Left hindlimb (tissue), 1 donor: ENCODE data around the gene PDE3A.

Experiments used
- DNase-seq: peaks from one replicate; pipeline ENCODE4 v3.0.0-alpha.2; 2018

The PDE3A gene

DNA sequence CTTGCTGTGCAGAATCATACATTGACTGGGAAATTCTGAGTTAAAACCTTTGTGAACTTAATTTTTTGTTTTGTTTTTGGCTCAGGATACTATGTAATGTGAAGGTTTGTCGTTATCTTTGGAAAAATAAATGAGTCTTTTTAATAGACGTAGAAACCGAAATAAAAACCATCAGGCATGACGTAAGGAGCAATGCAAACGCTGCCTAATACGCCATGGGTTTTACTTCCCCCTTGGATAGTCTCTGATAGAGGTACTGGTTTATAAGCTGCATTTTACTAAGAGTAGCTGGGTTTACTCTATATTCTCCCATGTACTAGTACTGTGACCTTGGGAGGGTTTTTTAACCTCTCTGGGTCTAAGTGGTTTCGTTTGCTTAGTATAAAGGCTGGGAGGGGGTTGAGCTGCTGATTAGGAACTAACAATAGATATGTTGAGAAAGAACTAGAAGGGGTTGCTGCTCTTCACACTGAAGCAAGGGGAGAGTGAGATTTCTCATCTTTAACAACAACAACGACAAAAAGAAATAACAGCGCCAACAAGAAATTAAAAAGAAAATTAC lies 260.0 kb downstream of the PDE3A start:
- DNase-seq: no peak

- no peak for DNase-seq
These were observed 260.7 kb downstream of the PDE3A start for GRCh38 chr12:20628999-20629398.

DNA sequence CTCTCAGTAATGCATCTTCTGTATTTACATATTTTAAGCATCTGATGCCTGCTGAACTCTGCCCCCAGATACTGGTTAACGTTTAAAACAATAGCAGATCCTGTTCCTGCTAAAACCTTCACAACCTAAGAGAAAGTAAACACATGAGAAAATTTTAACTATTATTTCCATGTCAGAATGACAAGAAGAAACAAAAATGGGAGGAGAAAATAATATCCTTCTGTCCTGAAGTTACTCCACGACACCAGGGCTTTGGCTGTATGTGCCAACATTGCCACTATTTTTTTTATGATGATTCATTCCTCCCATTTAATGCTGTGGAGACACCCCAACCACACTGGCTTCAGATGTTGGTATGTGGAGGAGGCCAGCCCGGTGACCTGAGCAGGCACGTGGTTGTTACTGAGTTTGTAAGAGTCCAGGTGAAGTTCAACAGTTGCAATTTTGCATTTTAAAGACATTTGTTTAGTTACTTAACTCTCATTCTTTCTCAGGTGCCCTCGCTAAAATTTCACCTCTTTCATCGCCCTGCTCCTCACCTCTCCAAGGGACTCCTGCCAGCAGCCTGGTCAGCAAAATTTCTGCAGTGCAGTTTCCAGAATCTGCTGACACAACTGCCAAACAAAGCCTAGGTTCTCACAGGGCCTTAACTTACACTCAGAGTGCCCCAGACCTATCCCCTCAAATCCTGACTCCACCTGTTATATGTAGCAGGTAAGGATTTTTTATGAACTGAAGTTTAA lies 261.2 kb downstream of the PDE3A start:
- DNase-seq: no peak

DNA sequence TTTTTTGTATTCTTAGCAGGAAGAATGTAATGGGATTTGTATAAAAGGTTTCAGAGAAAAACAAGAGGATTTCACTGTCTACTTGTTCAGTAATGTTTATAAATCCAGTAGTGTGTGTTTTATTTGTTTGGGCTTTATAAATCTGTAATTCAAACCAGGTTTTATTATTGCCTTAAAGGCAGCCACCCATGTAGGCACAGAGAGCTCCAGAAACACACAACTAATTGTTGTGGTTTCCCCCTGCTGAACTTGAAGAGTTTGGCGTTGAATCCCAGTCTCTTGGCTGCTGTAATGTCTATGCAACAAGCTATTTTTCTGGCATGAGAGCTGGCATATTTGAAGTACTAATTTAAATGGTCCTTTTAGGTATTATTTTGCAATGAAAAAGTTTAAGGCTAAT lies 263.4 kb downstream of the PDE3A start:
- DNase-seq: no peak

DNA sequence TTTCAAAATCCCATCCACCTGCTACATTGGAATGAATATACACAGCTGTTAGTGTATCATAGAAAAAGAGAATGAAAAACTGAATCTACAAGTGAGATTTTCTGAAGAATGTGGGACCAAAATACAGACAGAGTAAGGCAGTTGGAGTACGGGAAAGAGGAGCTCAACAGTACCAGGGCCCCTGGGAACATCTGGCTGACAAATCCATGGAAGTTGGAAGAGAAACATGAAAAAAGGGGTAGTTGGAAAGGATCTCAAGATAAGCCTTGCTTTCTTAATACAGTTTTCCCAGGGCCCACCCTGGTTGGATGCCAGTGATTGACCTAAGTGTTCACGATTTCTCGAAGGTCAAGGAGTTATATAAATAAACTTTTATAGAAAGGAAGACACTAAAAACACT lies 272.8 kb downstream of the PDE3A start:
- DNase-seq: no peak

GRCh38 chr12:20643822-20644221 lies 275.5 kb downstream of the PDE3A start:
- no peak for DNase-seq

- DNase-seq: no peak
These were observed 278.0 kb downstream of the PDE3A start for GRCh38 chr12:20646239-20646827.

DNA sequence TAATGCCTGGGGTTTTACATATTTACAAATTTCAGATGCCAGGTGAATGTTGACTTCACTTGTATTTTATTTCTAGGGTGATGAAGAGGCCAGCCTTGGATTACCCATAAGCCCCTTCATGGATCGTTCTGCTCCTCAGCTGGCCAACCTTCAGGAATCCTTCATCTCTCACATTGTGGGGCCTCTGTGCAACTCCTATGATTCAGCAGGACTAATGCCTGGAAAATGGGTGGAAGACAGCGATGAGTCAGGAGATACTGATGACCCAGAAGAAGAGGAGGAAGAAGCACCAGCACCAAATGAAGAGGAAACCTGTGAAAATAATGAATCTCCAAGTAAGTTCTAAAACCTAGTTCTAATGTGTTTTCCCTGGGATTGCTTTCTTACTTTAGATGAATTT lies 285.5 kb downstream of the PDE3A start:
- no peak for DNase-seq

DNA sequence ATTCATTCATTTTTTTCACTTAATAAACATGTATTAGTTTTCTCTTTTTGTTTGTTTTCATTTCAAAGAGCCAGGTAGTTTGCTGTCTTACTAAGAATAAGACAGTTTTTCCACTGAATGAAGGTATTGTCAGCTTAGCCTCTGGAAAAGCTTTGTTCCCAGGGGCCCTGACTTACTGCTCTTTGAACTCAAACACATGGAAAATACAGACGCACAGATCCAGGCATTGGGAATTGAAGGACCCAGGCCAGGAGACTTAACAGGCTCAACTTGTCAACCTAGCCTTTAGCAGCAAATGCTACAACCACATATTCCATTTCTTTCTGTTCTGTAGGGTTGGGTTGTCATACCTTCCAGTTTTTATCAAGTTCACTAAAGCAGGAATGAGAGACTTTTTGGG lies 288.3 kb downstream of the PDE3A start:
- DNase-seq: no peak

GRCh38 chr12:20657496-20657895 lies 289.2 kb downstream of the PDE3A start:
- no peak for DNase-seq

DNA sequence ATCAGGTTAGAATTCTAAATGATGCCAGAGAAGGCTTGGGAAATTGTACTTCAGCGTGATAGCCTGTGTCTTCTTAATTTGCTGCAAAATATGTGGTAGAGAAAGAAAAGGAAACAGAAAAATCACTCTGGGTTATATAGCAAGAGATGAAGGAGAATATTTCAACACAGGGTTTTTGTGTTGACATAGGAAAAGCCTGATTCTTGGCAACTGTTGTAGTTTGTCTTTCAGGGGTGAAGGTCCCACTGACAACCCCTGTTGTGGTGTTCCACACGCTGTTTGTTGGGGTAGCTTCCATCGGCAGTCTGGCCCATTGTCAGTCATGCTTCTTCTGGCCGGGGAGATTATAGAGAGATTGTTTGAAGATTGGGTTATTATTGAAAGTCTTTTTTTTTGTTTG lies 313.0 kb downstream of the PDE3A start:
- no peak for DNase-seq

DNA sequence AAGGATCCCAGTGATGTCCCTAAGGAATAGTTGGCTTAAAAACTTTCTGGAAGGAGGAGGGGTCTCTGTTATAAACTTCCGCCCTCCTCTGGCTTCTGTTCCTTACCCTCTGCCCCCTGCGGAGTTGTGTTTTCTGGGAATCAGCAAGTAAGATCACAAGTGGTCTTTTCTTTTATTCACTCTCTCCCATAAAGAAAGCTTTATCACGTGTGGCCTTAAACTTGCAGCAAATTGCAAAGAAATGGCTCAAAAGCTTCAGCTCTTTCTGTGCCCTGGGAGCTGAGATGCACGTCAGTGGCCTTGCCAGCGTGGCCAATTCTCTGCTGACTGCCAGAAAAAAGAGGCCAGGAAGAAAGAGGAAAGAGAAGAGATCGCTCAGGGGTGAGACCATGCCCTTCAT lies 326.9 kb downstream of the PDE3A start, which contains the start of gene SLCO1C1:
Gene SLCO1C1 (plus strand): TSS at position 101 of the 400 bp plus-strand sequence. CDS start 4,245 bp downstream, outside the sequence.
- DNase-seq: no peak

- no peak for DNase-seq
These were observed 328.0 kb downstream of the PDE3A start for GRCh38 chr12:20696181-20696905.

DNA sequence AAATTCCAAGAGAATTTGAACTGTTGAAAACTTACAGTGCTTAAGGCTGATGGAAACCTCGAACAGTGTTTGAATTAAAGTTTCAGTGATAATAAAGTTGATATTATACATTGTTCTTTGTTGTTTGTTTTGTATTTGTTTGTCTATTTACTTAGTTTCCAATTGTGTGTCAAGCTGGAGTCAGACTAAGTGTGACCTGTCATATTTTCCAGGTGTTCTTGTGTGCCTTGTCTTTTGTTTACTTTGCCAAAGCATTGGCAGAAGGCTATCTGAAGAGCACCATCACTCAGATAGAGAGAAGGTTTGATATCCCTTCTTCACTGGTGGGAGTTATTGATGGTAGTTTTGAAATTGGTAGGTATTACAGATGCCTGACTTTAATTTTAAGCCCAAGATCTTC lies 332.8 kb downstream of the PDE3A start:
- no peak for DNase-seq

DNA sequence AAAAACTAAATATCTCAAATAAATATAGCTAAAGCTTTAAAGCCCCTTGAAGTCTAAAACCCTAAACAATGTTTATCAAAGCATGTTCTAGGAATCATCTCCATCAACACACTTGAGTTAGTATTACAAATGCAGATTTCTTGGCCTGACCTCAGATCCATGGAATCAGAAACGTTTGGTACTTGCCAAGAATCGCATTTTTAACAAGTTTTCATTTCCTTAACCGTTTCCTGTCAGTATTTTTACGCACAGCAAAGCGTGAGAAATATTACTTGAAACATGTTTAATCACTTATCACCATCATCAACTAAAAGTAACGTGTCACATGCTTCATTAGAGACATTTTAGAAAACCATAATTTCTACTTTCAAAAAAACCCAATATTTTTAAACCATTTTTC lies 336.5 kb downstream of the PDE3A start:
- no peak for DNase-seq

GRCh38 chr12:20711846-20712245 lies 343.5 kb downstream of the PDE3A start:
- DNase-seq: no peak

DNA sequence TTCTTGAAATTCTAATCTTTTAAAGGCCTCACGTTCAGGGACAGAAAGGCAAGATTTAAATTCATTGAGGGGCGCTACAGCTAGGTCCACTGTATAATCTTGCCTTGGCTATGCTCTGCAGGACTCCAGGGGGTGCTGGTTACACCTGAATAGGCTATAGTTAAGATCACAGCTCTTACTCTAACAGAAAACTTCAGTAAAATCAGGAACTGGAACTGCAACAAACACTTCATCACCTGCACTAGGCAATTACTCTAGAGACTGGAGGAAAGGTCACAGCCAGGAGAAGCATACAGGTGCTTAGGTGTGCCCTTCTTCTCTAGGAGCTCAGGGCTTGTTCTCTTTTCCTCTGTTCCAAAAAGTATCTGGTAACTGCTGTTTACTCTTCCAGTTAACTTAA lies 347.7 kb downstream of the PDE3A start:
- no peak for DNase-seq

GRCh38 chr12:20716985-20717384 lies 348.6 kb downstream of the PDE3A start:
- DNase-seq: no peak

- no peak for DNase-seq
These were observed 350.0 kb downstream of the PDE3A start for GRCh38 chr12:20718294-20718693.

DNA sequence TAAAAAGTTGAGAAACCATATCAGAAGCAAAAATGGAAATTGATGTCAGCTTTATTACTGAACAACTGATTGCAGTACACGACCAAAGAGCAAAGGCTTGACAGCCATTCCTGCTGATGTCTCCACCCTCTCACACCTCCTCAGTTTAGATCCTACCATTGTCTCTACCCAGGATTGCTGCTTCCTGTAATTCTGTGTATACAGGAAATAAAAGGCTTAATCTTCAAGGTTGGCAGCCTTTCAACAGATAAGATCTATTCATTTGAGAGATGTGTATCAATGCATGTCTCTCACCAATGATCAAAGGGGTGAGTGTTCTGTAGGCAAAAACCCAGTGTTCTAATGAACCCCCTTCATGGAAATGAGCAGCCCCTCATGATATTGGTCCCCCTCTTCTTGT lies 353.8 kb downstream of the PDE3A start:
- DNase-seq: no peak

- no peak for DNase-seq
These were observed 362.9 kb downstream of the PDE3A start for GRCh38 chr12:20731274-20731673.
